Adrenal gland (tissue), 5 donors: ENCODE results near the gene FARP1.

Source experiments
- POLR2A ChIP-seq, 2 donors: fragments of 450-650 bp; IDR thresholded peaks; one replicate each; pipeline ENCODE4 v1.6.1; 2017; ENCODE audit warnings: antibody characterized with exemption in 2 of 2, mild to moderate bottlenecking in 2 of 2, moderate library complexity in 1 of 2
- TF ChIP-seq, protein P1 (sequence below), 6 experiments: fragments of 450-650 bp in 4 of 6; fragments of 200-600 bp in 2 of 6; sonication (generic) in 1 of 6; IDR thresholded peaks; 1 replicate in 5 of 6; 2 replicates in 1 of 6; pipeline versions ENCODE4 v1.5.1 to v1.8.0; 2016 to 2021; ENCODE audit warnings: antibody characterized with exemption in 6 of 6, mild to moderate bottlenecking in 2 of 6, moderate library complexity in 1 of 6
- donor health status: DM: no; HTN: no; CAD: no.

DNA sequence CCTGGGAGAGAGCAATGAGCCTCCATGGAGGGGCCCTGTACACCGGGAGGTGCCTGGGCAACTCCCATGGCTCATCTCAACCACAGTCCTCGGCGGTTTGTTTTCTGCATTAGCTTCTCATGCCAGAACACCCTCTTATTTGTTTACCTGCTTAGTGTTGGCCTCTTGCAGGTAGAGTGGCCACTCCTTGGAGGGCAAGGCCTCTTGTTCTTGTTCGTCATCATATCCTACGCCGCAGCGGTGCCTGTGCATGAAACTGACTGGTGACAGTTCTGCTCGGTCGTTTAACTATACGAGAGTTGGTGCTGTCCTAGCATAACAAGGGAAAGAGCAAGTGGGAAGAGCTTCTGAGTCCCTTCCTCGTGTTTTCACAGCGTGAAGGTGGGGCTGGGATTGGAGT, 74.7 kb downstream of the FARP1 start:
- TF ChIP-seq, protein P1, sequence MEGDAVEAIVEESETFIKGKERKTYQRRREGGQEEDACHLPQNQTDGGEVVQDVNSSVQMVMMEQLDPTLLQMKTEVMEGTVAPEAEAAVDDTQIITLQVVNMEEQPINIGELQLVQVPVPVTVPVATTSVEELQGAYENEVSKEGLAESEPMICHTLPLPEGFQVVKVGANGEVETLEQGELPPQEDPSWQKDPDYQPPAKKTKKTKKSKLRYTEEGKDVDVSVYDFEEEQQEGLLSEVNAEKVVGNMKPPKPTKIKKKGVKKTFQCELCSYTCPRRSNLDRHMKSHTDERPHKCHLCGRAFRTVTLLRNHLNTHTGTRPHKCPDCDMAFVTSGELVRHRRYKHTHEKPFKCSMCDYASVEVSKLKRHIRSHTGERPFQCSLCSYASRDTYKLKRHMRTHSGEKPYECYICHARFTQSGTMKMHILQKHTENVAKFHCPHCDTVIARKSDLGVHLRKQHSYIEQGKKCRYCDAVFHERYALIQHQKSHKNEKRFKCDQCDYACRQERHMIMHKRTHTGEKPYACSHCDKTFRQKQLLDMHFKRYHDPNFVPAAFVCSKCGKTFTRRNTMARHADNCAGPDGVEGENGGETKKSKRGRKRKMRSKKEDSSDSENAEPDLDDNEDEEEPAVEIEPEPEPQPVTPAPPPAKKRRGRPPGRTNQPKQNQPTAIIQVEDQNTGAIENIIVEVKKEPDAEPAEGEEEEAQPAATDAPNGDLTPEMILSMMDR (IDR thresholded peaks at IDR 0.05), result no peak
- TF ChIP-seq POLR2A (IDR thresholded peaks at IDR 0.05), result no peak
